ENCODE results near the gene TAF8.
"Not testable (repeated sequence)": the region's sequence is repeated elsewhere in the genome, so short reads cannot be mapped to it uniquely, and the experiment has no call there.

The TAF8 gene

DNA sequence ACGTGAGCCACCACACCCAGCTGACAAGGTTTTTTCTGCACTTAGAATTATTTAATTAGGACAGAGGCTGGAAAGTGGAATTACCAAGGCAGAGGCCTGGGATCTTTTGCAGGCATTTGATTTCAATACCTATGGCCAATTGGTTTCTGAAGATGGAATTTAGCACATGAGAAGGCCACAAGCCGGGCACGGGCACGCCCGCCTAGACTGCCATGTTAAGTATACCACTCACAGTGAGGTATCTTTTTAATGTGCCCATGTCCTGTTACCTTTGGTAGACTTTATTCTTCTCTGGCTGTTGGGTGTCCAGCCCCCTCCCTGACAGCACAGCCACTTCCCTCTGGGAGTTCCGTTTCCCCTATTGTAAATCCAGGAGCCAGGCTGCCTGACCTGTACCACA is 18.0 kb upstream of the TAF8 start:
- H3K27me3 Mint-ChIP-seq (ENCODE audit: low read depth, poor library complexity) = peaks cover 7% of the 10 kb centered on the region
- H3K9me3 Mint-ChIP-seq = no peaks in the 10 kb centered on the region
- no peaks in the 10 kb centered on the region for H3K36me3 Mint-ChIP-seq (ENCODE audit: low read depth)
- H3K4me1 Mint-ChIP-seq = peaks cover 9% of the 10 kb centered on the region
- TF ChIP-seq, protein P1, sequence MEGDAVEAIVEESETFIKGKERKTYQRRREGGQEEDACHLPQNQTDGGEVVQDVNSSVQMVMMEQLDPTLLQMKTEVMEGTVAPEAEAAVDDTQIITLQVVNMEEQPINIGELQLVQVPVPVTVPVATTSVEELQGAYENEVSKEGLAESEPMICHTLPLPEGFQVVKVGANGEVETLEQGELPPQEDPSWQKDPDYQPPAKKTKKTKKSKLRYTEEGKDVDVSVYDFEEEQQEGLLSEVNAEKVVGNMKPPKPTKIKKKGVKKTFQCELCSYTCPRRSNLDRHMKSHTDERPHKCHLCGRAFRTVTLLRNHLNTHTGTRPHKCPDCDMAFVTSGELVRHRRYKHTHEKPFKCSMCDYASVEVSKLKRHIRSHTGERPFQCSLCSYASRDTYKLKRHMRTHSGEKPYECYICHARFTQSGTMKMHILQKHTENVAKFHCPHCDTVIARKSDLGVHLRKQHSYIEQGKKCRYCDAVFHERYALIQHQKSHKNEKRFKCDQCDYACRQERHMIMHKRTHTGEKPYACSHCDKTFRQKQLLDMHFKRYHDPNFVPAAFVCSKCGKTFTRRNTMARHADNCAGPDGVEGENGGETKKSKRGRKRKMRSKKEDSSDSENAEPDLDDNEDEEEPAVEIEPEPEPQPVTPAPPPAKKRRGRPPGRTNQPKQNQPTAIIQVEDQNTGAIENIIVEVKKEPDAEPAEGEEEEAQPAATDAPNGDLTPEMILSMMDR (IDR thresholded peaks at IDR 0.05) = no peak
- no peak for DNase-seq
- no peak overlapping the region for H3K4me3 Mint-ChIP-seq
- H3K27ac Mint-ChIP-seq = no peak overlapping the region

DNA sequence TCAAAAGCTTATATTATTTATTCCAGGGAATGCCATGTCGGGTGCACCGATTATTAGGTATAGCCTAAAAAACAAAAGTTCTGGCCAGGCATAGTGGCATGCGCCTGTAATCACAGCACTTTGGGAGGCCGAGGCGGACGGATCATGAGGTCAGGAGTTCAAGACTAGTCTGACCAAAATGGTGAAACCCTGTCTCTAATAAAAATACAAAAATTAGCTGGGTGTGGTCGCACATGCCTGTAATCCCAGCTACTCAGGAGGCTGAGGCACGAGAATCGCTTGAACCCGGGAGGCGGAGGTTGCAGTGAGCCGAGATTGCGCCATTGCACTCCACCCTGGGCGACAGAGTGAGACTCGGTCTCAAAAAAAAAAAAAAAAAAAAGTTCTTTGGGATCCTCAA is 12.7 kb upstream of the TAF8 start:
- not testable (repeated sequence) for H3K27ac Mint-ChIP-seq

DNA sequence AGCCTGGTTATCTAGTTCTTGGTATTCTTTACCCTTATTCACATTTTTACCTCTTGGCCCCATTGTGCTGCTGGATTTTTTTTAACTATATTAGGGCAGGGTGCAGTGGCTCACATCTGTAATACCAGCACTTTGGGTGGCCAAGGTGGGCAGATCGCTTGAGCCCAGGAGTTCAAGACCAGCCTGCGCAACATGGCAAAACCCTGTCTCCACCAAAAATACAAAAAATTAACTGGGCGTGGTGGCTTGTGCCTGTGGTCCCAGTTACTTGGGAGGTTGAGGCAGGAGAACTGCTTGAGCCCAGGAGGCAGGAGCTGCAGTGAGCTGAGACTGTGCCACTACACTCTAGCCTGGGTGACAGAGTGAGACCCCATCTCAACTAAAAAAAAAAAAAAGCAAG is 12.2 kb upstream of the TAF8 start:
- Mint-ChIP-seq H3K9me3 (no peaks in the 10 kb centered on the region), H3K27ac (no peak overlapping the region), H3K4me3 (no peak overlapping the region), H3K4me1 (peaks cover 13% of the 10 kb centered on the region), H3K27me3 (ENCODE audit: low read depth, poor library complexity) (peaks cover 3% of the 10 kb centered on the region), H3K36me3 (ENCODE audit: low read depth) (no peaks in the 10 kb centered on the region)
- no peak for DNase-seq
- TF ChIP-seq, protein P1 (IDR thresholded peaks at IDR 0.05) = no peak

More for the DNA sequence above, 12.7 kb upstream of the TAF8 start:
- peaks cover 13% of the 10 kb centered on the region for H3K4me1 Mint-ChIP-seq
- not testable (repeated sequence) for H3K27me3 Mint-ChIP-seq (ENCODE audit: low read depth, poor library complexity); H3K9me3 Mint-ChIP-seq; H3K36me3 Mint-ChIP-seq (ENCODE audit: low read depth); H3K4me3 Mint-ChIP-seq; DNase-seq

DNA sequence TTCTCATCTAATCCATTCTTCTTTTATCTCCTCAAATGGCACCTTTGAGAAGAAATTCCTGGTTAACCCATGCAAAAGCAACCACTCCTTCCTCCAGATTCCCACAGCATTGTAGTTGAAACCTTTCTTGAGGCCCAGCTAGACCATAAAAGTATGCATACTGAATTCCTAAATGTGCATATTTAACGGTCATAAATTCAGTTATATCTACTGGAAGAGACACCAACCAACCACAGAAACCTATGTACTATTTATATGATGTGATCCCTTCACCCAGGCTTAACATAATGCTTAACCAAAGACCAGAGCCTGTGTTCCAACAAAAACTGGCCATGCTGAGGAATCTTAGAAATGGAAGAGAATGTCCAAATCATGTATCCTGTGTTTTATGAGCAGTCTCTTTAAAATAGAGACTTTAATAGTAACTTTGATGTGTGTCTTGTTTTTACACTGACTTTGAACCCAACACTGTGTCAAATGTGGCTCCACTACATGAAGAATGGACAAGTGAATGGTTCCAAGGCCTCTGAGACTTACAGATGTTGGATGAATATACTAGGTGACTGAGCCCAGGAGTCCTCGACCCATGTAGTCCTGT is 11.4 kb upstream of the TAF8 start:
- DNase-seq = no peak
- Mint-ChIP-seq H3K27me3 (ENCODE audit: low read depth, poor library complexity) (peaks cover 3% of the 10 kb centered on the region), H3K27ac (no peak overlapping the region), H3K36me3 (ENCODE audit: low read depth) (no peaks in the 10 kb centered on the region), H3K4me1 (peaks cover 15% of the 10 kb centered on the region), H3K4me3 (no peak overlapping the region), H3K9me3 (no peaks in the 10 kb centered on the region)
- TF ChIP-seq, protein P1 (IDR thresholded peaks at IDR 0.05) = no peak

DNA sequence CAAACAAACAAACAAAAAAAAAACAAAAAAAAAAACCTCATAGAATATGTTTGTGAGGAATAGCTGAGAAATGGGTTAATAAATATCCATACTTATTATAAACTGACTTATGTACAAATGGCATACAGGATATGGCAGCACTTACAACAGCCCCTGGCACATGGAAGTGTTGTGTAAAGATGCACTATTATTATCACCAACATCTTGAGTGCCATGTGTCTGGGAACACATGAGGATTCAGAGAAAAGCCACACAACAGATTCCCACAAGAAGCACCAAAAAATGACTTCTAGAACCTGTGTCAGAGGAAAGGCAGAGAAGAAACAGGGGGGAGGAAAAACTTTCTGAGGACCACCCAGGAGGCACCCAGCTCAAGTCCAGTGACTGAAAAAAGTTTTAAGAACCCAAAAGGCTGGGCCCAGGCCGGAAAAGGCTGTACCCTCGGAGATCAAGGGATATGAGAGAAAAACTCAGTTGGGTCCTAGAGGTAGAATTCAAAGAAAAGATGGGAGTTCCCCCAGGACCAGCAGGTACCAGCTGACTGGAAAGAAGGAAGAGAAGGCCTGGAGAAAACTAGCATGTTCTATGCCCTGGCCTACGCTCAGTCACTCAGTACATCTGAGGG is 9.4 kb upstream of the TAF8 start:
- Mint-ChIP-seq H3K4me1 (peaks cover 33% of the 10 kb centered on the region), H3K36me3 (ENCODE audit: low read depth) (no peaks in the 10 kb centered on the region), H3K9me3 (no peaks in the 10 kb centered on the region), H3K27ac (no peak overlapping the region), H3K27me3 (ENCODE audit: low read depth, poor library complexity) (peaks cover 5% of the 10 kb centered on the region), H3K4me3 (no peak overlapping the region)
- TF ChIP-seq, protein P1 (IDR thresholded peaks at IDR 0.05) = no peak
- no peak for DNase-seq

DNA sequence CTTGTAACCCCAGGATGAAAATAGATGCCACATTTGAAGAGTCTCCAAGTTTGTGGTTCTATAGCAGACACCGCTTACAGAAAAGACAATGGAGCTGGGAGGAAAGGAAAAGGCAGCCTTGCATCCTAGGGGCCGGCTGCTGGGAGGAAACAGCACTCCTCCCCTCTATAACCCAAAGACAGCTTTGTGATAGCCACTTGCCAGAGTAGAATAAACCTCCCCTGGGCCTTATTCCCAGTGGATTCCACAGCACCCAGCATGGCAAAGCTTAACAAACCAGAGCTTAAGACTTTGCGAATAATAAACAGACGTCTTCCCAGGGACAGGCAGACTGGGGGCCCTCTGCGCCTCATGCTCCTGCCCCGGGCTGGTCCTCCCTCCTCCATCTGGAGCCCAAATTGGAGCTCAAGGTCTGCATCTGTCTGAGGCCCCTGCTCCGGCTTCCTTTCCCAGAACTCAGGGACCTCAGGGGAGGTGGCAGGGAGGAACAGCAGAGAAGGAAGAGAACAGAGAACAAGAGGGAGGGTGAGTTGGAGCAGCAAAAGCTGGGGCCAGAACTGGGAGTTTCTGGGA is 8.8 kb upstream of the TAF8 start:
- no peak for DNase-seq
- no peaks in the 10 kb centered on the region for H3K9me3 Mint-ChIP-seq
- H3K27ac Mint-ChIP-seq = no peak overlapping the region
- peaks cover 10% of the 10 kb centered on the region for H3K27me3 Mint-ChIP-seq (ENCODE audit: low read depth, poor library complexity)
- no peaks in the 10 kb centered on the region for H3K36me3 Mint-ChIP-seq (ENCODE audit: low read depth)
- TF ChIP-seq, protein P1 (IDR thresholded peaks at IDR 0.05) = no peak
- no peak overlapping the region for H3K4me3 Mint-ChIP-seq
- H3K4me1 Mint-ChIP-seq = peaks cover 39% of the 10 kb centered on the region

Measured in nephron progenitor cell (in vitro differentiated cells).